Gastrocnemius medialis (tissue), 4 donors: Measurements from ENCODE around the gene ZFYVE28. TPM values are rescaled to one million over a fixed set of nuclear protein-coding genes. Genes with fewer than 3 reads are reported as not detected.

ENCODE experiments used
- ATAC-seq, 2 donors: fragments of 150-250 bp; one replicate each; pipeline ENCODE4 v1.9.1; 2016
- DNase-seq, 2 donors: peaks; one replicate each; pipeline ENCODE4 v3.0.0-alpha.2; 2019
- H3K27ac ChIP-seq, 4 donors: fragments of 200-600 bp; sonication (generic); 1 replicate in 1 of 4; 2 replicates in 3 of 4; pipeline ENCODE4 v1.5.1; 2016 to 2018; ENCODE audit warnings: mild to moderate bottlenecking in 2 of 4, moderate library complexity in 1 of 4
- H3K27me3 ChIP-seq, 3 donors: fragments of 200-600 bp; sonication (generic) in 2 of 3; 1 replicate in 1 of 3; 2 replicates in 2 of 3; pipeline versions ENCODE4 v1.5.1 to v1.6.0; 2016 to 2019; ENCODE audit warnings: mild to moderate bottlenecking in 1 of 3, moderate library complexity in 1 of 3
- H3K36me3 ChIP-seq, 2 donors: fragments of 200-600 bp; sonication (generic) in 1 of 2; one replicate each; pipeline ENCODE4 v1.5.1; 2017 to 2018
- H3K4me1 ChIP-seq, 2 donors: fragments of 200-600 bp; sonication (generic) in 1 of 2; one replicate each; pipeline ENCODE4 v1.5.1; 2016 to 2017; ENCODE audit warnings: mild to moderate bottlenecking in 2 of 2
- H3K4me3 ChIP-seq, 4 donors: fragments of 200-600 bp; sonication (generic) in 3 of 4; 1 replicate in 1 of 4; 2 replicates in 3 of 4; pipeline ENCODE4 v1.5.1; 2016 to 2019; ENCODE audit warnings: mild to moderate bottlenecking in 2 of 4
- H3K9me3 ChIP-seq, 3 donors: fragments of 200-600 bp; sonication (generic) in 2 of 3; 1 replicate in 1 of 3; 2 replicates in 2 of 3; pipeline ENCODE4 v1.5.1; 2016 to 2019
- POLR2A ChIP-seq, 2 donors: fragments of 450-650 bp; IDR thresholded peaks; one replicate each; pipeline ENCODE4 v1.6.1; 2017; ENCODE audit warnings: antibody characterized with exemption in 2 of 2, mild to moderate bottlenecking in 2 of 2, moderate library complexity in 2 of 2
- in situ Hi-C, 4 donors: fragments of 200-750 bp; cut with MboI; loops; one replicate each; pipeline versions ENCODE4 v1.15.0 to v1.8.0; 2017; ENCODE audit warnings: low sequenced_read_pairs in 4 of 4
- intact Hi-C: fragments of 100-400 bp; cut with DNase I; formaldehyde crosslinking; loops from one replicate; pipeline ENCODE4 v1.15.1; 2023; ENCODE audit warnings: low total_unique reads
- total RNA-seq, 4 donors: library from RNA; depleted of rRNA; stranded (reverse); fragments of >200 nt; gene quantifications; one replicate each; pipeline versions ENCODE4 v1.1.0 to v1.2.3, GENCODE V29; 2016
- TF ChIP-seq, protein P1 (sequence below), 5 experiments: fragments of 450-650 bp in 3 of 5; fragments of 200-600 bp in 2 of 5; sonication (generic) in 2 of 5; IDR thresholded peaks in 4 of 5; conservative IDR thresholded peaks in 1 of 5; 1 replicate in 4 of 5; 2 replicates in 1 of 5; pipeline ENCODE4 v1.5.1; 2016 to 2019; ENCODE audit warnings: antibody characterized with exemption in 5 of 5, mild to moderate bottlenecking in 3 of 5, moderate library complexity in 3 of 5

ZFYVE28 gene
- total RNA-seq, 4 donors from 2014 or later, result 1.8 to 6.0 (median 3.4) TPM

- intact Hi-C loops (no loop called here), in situ Hi-C loops (no loop called here)
- Histone ChIP-seq H3K36me3 (no peaks in the 10 kb centered on the region), H3K4me3 (no peak overlapping the region), H3K27ac (no peak overlapping the region), H3K4me1 (peaks cover 13 to 19% of the 10 kb centered on the region in 2 donors), H3K9me3 (no peaks in the 10 kb centered on the region), H3K27me3 (no peaks in the 10 kb centered on the region)
- no peak for TF ChIP-seq POLR2A (IDR thresholded peaks at IDR 0.05)
- TF ChIP-seq, protein P1, sequence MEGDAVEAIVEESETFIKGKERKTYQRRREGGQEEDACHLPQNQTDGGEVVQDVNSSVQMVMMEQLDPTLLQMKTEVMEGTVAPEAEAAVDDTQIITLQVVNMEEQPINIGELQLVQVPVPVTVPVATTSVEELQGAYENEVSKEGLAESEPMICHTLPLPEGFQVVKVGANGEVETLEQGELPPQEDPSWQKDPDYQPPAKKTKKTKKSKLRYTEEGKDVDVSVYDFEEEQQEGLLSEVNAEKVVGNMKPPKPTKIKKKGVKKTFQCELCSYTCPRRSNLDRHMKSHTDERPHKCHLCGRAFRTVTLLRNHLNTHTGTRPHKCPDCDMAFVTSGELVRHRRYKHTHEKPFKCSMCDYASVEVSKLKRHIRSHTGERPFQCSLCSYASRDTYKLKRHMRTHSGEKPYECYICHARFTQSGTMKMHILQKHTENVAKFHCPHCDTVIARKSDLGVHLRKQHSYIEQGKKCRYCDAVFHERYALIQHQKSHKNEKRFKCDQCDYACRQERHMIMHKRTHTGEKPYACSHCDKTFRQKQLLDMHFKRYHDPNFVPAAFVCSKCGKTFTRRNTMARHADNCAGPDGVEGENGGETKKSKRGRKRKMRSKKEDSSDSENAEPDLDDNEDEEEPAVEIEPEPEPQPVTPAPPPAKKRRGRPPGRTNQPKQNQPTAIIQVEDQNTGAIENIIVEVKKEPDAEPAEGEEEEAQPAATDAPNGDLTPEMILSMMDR (IDR thresholded peaks at IDR 0.05 in 4 of 5, conservative IDR thresholded peaks at IDR 0.05 in 1 of 5), result no peak
- ATAC-seq (no peak), DNase-seq (no peak)
Observed at GRCh38 chr4:2365913-2366210, 52.6 kb downstream of the ZFYVE28 start.

DNA sequence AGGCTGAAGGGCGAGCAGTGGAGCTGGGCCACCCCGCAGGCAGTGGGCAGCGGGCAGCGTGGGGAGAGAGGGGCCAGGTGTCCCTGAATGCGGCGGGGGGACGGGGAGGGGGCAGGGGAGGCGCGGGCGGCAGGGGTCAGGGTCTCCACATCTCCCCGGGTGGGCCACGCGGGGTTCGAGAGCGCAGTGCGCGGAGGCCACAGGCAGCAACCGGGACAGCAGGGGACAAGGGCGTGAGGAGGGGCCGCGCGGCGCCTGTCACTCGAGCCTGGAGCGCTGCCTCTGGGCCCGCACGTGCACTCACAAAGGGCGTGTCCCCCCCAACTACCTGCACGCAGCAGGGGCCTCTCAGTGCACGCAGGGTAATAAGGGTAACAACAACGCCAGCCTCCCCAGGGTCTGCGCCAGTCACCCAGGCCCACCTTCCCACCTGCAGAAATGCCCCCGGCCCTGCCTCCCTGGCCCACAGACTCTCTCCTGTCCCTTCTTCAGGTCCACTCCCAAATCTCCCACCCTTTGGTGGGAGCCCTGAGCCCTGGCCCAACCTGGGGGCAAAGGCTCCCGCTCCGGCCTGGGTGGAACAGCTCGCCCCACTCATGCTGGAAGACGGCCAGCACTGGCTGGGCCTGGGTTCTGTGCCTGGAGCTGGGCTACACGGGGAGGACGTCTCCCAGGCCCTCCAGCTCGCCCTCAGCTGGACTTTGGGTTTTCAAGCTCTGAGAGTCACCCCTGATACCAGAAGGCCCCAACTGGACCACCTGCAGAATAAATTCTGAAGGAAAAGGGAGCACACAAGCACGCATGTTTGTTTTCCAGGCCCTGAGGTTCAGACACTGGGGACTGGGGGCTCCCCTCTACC is 53.2 kb downstream of the ZFYVE28 start:
- Histone ChIP-seq H3K27ac (no peak overlapping the region), H3K36me3 (no peaks in the 10 kb centered on the region), H3K27me3 (no peaks in the 10 kb centered on the region), H3K4me3 (peak overlapping the region; percentile 36 to 52 (median 44)), H3K4me1 (peaks cover 13 to 19% of the 10 kb centered on the region in 2 donors), H3K9me3 (no peaks in the 10 kb centered on the region)
- no peak for ATAC-seq
- DNase-seq, result no peak
- TF ChIP-seq, protein P1 (IDR thresholded peaks at IDR 0.05 in 4 of 5, conservative IDR thresholded peaks at IDR 0.05 in 1 of 5), result no peak
- TF ChIP-seq POLR2A (IDR thresholded peaks at IDR 0.05), result no peak
- intact Hi-C loops, result no loop called here
- in situ Hi-C loops, result no loop called here

DNA sequence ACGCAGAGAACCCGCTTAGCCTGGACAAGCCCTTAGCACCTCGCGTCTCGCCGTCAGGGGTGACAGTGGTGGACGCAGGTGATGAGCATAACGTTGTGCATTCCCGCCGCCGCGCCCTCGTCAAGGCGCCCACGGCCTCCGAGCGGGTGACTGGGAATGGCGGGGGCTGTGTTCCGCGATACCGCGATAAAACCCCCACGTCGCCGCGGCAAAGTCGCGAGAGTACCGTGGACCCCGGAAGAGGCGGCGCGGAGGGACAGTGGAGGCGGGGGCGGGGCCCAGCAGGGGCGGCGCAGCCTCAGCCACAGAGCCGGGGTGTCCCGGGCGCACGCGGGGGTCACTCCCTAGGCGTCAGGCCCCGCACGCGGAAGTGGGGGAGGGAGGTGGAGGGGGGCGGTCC is 53.8 kb downstream of the ZFYVE28 start:
- TF ChIP-seq, protein P1 (IDR thresholded peaks at IDR 0.05 in 4 of 5, conservative IDR thresholded peaks at IDR 0.05 in 1 of 5), result no peak
- TF ChIP-seq POLR2A (IDR thresholded peaks at IDR 0.05), result no peak
- no peak for ATAC-seq
- no peaks in the 10 kb centered on the region for H3K36me3 ChIP-seq
- H3K4me1 ChIP-seq, result peaks cover 13 to 19% of the 10 kb centered on the region in 2 donors
- DNase-seq, result no peak
- no peaks in the 10 kb centered on the region for H3K9me3 ChIP-seq
- in situ Hi-C loops, result no loop called here
- H3K4me3 ChIP-seq, result peak overlapping the region; percentile 36 to 52 (median 44)
- H3K27ac ChIP-seq, result no peak overlapping the region
- no peaks in the 10 kb centered on the region for H3K27me3 ChIP-seq
- intact Hi-C loops, result no loop called here

GRCh38 chr4:2363951-2364653 is 54.3 kb downstream of the ZFYVE28 start:
- no peak for ATAC-seq
- Histone ChIP-seq H3K4me3 (peak overlapping the region; percentile 36 to 52 (median 44)), H3K9me3 (no peaks in the 10 kb centered on the region), H3K27ac (peak overlapping the region in 2 of 4 donors; percentile 10 to 63), H3K36me3 (no peaks in the 10 kb centered on the region), H3K27me3 (no peaks in the 10 kb centered on the region), H3K4me1 (peaks cover 13 to 19% of the 10 kb centered on the region in 2 donors)
- intact Hi-C loops (no loop called here), in situ Hi-C loops (no loop called here)
- no peak for DNase-seq
- TF ChIP-seq, protein P1 (IDR thresholded peaks at IDR 0.05 in 4 of 5, conservative IDR thresholded peaks at IDR 0.05 in 1 of 5), result no peak
- no peak for TF ChIP-seq POLR2A (IDR thresholded peaks at IDR 0.05)
